Esophagus squamous epithelium (tissue), 4 donors: ENCODE data around the gene AVEN.

Experiments
- CTCF ChIP-seq, 6 experiments: fragments of 450-650 bp in 4 of 6; fragments of 200-600 bp in 2 of 6; sonication (generic) in 2 of 6; IDR thresholded peaks; one replicate each; pipeline ENCODE4 v1.5.1; 2016 to 2019; ENCODE audit warnings: antibody characterized with exemption in 6 of 6, mild to moderate bottlenecking in 4 of 6, moderate library complexity in 4 of 6
- POLR2A ChIP-seq, 4 donors: fragments of 450-650 bp; IDR thresholded peaks; one replicate each; pipeline ENCODE4 v1.6.1; 2017; ENCODE audit warnings: antibody characterized with exemption in 4 of 4, mild to moderate bottlenecking in 4 of 4, moderate library complexity in 3 of 4

GRCh38 chr15:34018021-34018645, 20.9 kb downstream of the AVEN start:
- no peak for TF ChIP-seq CTCF (IDR thresholded peaks at IDR 0.05)
- TF ChIP-seq POLR2A (IDR thresholded peaks at IDR 0.05): no peak
